Fibroblast of lung (primary cell): ENCODE data around the gene KCNAB2. TPM values are rescaled to one million over a fixed set of nuclear protein-coding genes. Genes with fewer than 3 reads are reported as not detected.

ENCODE experiments used
- DNase-seq, 2 donors: peaks; one replicate each; pipeline versions ENCODE4 v3.0.0 to v3.0.0-alpha.2; 2010; ENCODE audit warnings: low read depth in 2 of 2
- H2AFZ ChIP-seq: 2 replicates; pipeline ENCODE4 v1.5.1; 2012; ENCODE audit warnings: low read length, control low read depth, inconsistent platforms
- H3K27ac ChIP-seq: 2 replicates; pipeline ENCODE4 v1.5.1; 2011; ENCODE audit warnings: low read length, control low read depth; ENCODE audit not compliant: insufficient read depth
- H3K27me3 ChIP-seq: 2 replicates; pipeline ENCODE4 v1.5.1; 2011; ENCODE audit warnings: mild to moderate bottlenecking, low read length; ENCODE audit not compliant: control insufficient read depth, insufficient read depth
- H3K36me3 ChIP-seq: 2 replicates; pipeline ENCODE4 v1.5.1; 2011; ENCODE audit warnings: low read length; ENCODE audit not compliant: control insufficient read depth, insufficient read depth
- H3K4me1 ChIP-seq: 2 replicates; pipeline ENCODE4 v1.5.1; 2011; ENCODE audit warnings: low read length; ENCODE audit not compliant: control insufficient read depth, insufficient read depth; ENCODE audit errors: extremely low read depth
- H3K4me2 ChIP-seq: 2 replicates; pipeline ENCODE4 v1.5.1; 2011; ENCODE audit warnings: low read length, control low read depth; ENCODE audit not compliant: insufficient read depth; ENCODE audit errors: extremely low read depth
- H3K4me3 ChIP-seq, 4 experiments: fragments of 200-600 bp in 1 of 4; sonication (generic) in 1 of 4; replicated peaks in 1 of 4; 2 replicates each; pipeline ENCODE4 v1.5.1; 2011 to 2016; ENCODE audit warnings: low read length in 4 of 4, low read depth in 3 of 4, mild to moderate bottlenecking in 3 of 4, control low read depth in 2 of 4, inconsistent platforms in 1 of 4, mixed read lengths in 1 of 4; ENCODE audit not compliant: insufficient read depth in 1 of 4; ENCODE audit errors: control extremely low read depth in 1 of 4
- H3K79me2 ChIP-seq: 2 replicates; pipeline ENCODE4 v1.5.1; 2012; ENCODE audit warnings: mild to moderate bottlenecking, low read length, inconsistent platforms; ENCODE audit not compliant: control insufficient read depth, insufficient read depth
- H3K9ac ChIP-seq: 2 replicates; pipeline ENCODE4 v1.5.1; 2011; ENCODE audit warnings: mild to moderate bottlenecking, low read length, control low read depth; ENCODE audit not compliant: insufficient read depth
- H3K9me3 ChIP-seq: 2 replicates; pipeline ENCODE4 v1.5.1; 2012; ENCODE audit warnings: low read depth, low read length; ENCODE audit not compliant: control insufficient read depth, insufficient read depth
- H4K20me1 ChIP-seq: 2 replicates; pipeline ENCODE4 v1.5.1; 2011; ENCODE audit warnings: low read length; ENCODE audit not compliant: control insufficient read depth, insufficient read depth; ENCODE audit errors: extremely low read depth
- EZH2 ChIP-seq: IDR thresholded peaks from 2 replicates; pipeline ENCODE4 v1.5.1; 2012; ENCODE audit warnings: low read length, control low read depth, mild to moderate bottlenecking; ENCODE audit errors: missing control alignments
- polyA plus RNA-seq, 2 donors: library from polyadenylated mRNA; depleted of rRNA in 1 of 2; stranded (reverse) in 1 of 2; unstranded in 1 of 2; fragments of >200 nt; gene quantifications; 2 replicates each; pipeline ENCODE4 v1.2.1, GENCODE V29; 2011 to 2012; ENCODE audit warnings: missing spikeins in 1 of 2
- total RNA-seq: library from RNA; depleted of rRNA; stranded (reverse); fragments of >200 nt; gene quantifications from 2 replicates; pipeline ENCODE4 v1.2.1, GENCODE V29; 2014
- TF ChIP-seq, protein P1 (sequence below), 2 donors: IDR thresholded peaks in 1 of 2; conservative IDR thresholded peaks in 1 of 2; 1 replicate in 1 of 2; 2 replicates in 1 of 2; pipeline ENCODE4 v1.5.1; 2011 to 2012; ENCODE audit warnings: low read length in 2 of 2, control low read depth in 1 of 2, inconsistent platforms in 1 of 2, low read depth in 1 of 2, mild to moderate bottlenecking in 1 of 2

Gene KCNAB2
- total and polyA plus RNA-seq, 2 donors (not counting 1 experiment from before 2014, with no cell fraction given), result 2.2 to 2.5 TPM

DNA sequence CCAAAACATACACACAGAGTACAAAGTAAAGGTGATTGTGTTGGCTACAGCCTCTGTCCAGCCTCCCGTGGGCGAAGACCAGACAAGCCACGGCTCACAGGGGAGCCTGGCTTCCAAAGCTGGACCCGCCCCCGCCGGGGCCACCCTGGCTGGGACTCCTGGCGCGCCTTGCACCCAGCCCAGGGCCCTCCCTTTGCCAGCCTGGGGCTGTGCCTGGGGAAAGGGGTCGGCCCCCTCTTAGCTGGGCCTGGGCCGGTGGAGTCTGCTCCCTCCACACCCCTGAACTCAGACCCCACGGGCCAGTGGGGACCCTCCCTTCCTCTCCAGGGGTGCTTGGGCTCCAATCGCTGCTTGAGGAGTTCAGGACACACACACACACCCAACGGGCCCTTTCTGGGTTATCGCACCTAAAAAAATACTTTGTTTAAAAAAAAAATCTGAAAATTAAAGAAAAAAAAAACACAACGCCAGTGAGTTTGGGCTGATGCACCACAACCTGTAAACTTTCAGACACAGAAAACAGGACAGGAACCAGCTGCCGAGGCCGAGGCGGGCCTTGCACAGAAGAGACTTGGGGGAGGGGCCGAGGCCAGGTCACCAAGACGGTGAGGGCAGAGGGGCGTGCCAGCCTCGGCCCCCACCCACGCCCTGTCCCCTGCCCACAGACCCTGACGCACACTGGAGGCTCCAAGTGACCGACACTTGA lies 56.3 kb downstream of the KCNAB2 start:
- H3K9me3 ChIP-seq, result no peaks in the 10 kb centered on the region
- no peaks in the 10 kb centered on the region for H3K36me3 ChIP-seq
- no peak overlapping the region for H3K4me3 ChIP-seq
- H3K4me2 ChIP-seq, result no peak overlapping the region
- no peak overlapping the region for H3K9ac ChIP-seq
- no peaks in the 10 kb centered on the region for H3K79me2 ChIP-seq
- no peaks in the 10 kb centered on the region for H4K20me1 ChIP-seq
- no peak overlapping the region for H3K27ac ChIP-seq
- no peak overlapping the region for H2AFZ ChIP-seq
- no peaks in the 10 kb centered on the region for H3K4me1 ChIP-seq
- H3K27me3 ChIP-seq, result no peaks in the 10 kb centered on the region
- DNase-seq, result no peak
- TF ChIP-seq, protein P1, sequence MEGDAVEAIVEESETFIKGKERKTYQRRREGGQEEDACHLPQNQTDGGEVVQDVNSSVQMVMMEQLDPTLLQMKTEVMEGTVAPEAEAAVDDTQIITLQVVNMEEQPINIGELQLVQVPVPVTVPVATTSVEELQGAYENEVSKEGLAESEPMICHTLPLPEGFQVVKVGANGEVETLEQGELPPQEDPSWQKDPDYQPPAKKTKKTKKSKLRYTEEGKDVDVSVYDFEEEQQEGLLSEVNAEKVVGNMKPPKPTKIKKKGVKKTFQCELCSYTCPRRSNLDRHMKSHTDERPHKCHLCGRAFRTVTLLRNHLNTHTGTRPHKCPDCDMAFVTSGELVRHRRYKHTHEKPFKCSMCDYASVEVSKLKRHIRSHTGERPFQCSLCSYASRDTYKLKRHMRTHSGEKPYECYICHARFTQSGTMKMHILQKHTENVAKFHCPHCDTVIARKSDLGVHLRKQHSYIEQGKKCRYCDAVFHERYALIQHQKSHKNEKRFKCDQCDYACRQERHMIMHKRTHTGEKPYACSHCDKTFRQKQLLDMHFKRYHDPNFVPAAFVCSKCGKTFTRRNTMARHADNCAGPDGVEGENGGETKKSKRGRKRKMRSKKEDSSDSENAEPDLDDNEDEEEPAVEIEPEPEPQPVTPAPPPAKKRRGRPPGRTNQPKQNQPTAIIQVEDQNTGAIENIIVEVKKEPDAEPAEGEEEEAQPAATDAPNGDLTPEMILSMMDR (conservative IDR thresholded peaks at IDR 0.05 in 1 of 2, IDR thresholded peaks at IDR 0.05 in 1 of 2; ENCODE audit: low read depth in 1 of 2, low read length in 2 of 2), result no peak
- no peak for TF ChIP-seq EZH2

DNA sequence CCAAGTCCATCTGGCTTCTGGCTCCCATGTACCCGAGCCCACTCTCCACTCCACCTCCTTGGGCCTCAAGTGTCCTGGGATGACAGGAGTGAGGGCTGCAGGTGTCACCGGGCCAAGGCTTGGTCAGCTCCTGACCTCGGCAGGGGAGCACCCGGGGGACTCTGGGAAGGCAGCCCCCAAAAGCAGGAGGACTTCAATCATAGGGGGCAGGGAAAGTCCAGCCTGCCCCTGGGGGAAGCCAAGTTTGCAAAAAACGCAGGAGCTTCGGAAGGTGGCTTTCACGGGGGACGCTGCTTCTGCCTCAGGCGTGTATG lies 56.8 kb downstream of the KCNAB2 start:
- Histone ChIP-seq H3K4me2 (no peak overlapping the region), H3K4me3 (no peak overlapping the region), H3K27me3 (no peaks in the 10 kb centered on the region), H3K79me2 (no peaks in the 10 kb centered on the region), H3K9ac (no peak overlapping the region), H2AFZ (no peak overlapping the region), H3K27ac (no peak overlapping the region), H3K4me1 (no peaks in the 10 kb centered on the region), H3K9me3 (no peaks in the 10 kb centered on the region), H3K36me3 (no peaks in the 10 kb centered on the region), H4K20me1 (no peaks in the 10 kb centered on the region)
- no peak for DNase-seq
- no peak for TF ChIP-seq EZH2
- TF ChIP-seq, protein P1 (conservative IDR thresholded peaks at IDR 0.05 in 1 of 2, IDR thresholded peaks at IDR 0.05 in 1 of 2; ENCODE audit: low read depth in 1 of 2, low read length in 2 of 2), result no peak

GRCh38 chr1:6103111-6103853 lies 57.6 kb downstream of the KCNAB2 start:
- Histone ChIP-seq H3K4me2 (no peak overlapping the region), H3K9me3 (no peaks in the 10 kb centered on the region), H2AFZ (no peak overlapping the region), H3K27me3 (no peaks in the 10 kb centered on the region), H3K27ac (no peak overlapping the region), H3K9ac (no peak overlapping the region), H3K4me1 (no peaks in the 10 kb centered on the region), H3K79me2 (no peaks in the 10 kb centered on the region), H4K20me1 (no peaks in the 10 kb centered on the region), H3K36me3 (no peaks in the 10 kb centered on the region), H3K4me3 (no peak overlapping the region)
- TF ChIP-seq, protein P1 (conservative IDR thresholded peaks at IDR 0.05 in 1 of 2, IDR thresholded peaks at IDR 0.05 in 1 of 2; ENCODE audit: low read depth in 1 of 2, low read length in 2 of 2), result no peak
- no peak for TF ChIP-seq EZH2
- DNase-seq, result no peak
